Activated CD8-positive, alpha-beta memory T cell treated with anti-CD3 and anti-CD28 coated beads for 24 hours (primary cell): Measurements from ENCODE around the gene RAD51B.

Source experiments
- DNase-seq: peaks from one replicate; pipeline ENCODE4 v3.0.0-alpha.2; 2020

RAD51B gene

GRCh38 chr14:68596211-68596610, 776.6 kb downstream of the RAD51B start:
- no peak for DNase-seq

DNA sequence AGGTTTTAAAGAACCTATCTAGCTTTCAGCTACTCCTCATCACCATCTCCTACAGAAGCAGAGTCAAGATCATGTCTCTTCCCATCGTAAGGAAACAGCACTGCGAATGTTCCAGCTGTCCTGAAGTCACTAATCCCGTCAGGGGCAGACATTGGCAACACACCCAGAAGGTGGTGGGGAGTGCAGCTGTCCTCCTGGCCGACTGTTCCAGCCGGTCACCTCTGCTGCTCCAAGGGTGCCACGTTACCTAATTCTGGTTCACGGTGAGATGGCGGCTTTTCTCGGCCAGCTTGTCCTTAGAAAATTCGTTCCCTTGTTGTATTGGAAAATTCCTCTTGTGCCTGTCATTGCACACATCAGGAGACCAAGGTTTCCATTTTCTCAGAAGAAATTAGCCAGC, 777.1 kb downstream of the RAD51B start:
- no peak for DNase-seq

GRCh38 chr14:68598089-68598488, 778.5 kb downstream of the RAD51B start:
- no peak for DNase-seq

DNA sequence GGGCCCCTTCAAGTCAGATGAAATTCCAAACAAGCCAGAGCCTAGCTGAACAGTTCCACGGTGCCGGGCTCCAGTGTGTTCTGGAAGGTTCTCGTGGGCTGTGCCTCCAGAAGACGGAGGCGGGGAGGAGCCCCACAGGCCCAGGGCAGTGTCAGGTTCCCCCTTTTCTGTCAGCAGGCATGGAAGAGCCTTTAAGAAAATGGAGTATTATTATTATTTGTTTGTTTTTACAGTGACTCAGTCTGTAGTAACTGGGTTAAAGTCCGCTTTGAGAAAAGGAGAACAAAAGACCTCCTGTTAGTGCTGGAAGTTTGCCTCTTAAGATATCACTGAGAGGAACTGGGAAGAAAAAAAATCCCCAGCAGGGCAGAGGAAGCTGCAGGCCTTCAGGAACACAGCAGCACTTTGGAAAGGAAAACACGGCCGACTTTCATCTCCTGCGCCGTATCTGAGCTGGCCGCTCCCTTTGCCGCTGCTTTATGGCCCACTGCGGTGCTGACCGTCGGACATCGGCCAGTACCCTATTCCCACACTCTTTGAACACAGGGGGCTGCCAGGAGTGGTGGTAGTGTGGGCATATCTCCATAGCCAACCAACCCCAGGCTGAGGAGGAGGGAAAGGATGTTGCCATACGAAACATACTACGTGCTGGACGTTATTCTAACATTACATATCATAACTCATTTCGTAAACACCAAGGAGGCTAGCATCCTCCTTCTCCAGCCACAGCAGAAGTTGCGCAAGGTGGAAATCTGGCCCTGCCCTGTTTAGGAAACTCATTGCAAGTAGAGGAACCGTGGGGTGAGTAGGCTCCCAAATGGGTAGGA, 779.3 kb downstream of the RAD51B start:
- no peak for DNase-seq

GRCh38 chr14:68599896-68600610, 780.5 kb downstream of the RAD51B start:
- DNase-seq: no peak

GRCh38 chr14:68602507-68602906, 782.9 kb downstream of the RAD51B start:
- no peak for DNase-seq

- DNase-seq: no peak
Measured at GRCh38 chr14:68603533-68604360, 784.2 kb downstream of the RAD51B start.

DNA sequence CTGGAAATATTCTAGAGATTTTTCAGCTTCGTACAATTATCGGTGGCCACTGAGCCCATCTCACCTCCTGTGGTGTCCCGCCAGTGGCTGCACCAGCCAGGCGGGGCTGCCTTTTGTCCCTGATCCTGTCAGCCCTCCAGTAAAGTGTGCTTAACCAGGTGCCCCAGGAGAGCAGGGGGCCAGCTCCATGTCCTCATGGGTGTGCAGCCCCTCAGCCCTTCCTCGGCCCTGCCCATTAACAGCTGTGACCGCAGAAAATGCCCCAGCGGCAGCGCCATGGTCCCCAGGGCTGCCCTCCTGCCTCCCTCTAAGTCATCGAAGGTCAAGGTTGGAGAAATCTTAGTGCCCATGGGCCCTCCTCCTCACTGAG, 784.8 kb downstream of the RAD51B start:
- DNase-seq: no peak

DNA sequence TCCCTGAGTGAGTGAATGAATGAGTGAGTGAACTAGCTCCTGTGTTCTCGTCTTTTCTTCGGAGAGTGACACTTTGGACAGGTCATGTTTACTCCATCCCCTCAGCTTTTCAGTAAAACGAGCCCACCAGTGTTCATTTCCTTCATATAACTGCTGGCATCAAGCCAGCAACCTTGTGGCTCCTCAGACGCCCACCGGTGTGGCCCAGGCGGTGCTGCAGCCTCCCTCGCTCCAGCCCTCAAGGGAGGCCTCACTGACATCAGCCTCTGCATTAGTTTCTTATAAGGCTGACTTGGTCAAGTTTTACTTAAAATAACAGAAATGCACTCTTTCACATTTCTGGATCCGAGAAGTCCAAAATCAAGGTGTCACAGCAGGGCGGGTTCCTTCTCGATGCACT, 785.2 kb downstream of the RAD51B start:
- DNase-seq: no peak

GRCh38 chr14:68606176-68606575, 786.6 kb downstream of the RAD51B start:
- DNase-seq: no peak

GRCh38 chr14:68606644-68607043, 787.1 kb downstream of the RAD51B start:
- no peak for DNase-seq

DNA sequence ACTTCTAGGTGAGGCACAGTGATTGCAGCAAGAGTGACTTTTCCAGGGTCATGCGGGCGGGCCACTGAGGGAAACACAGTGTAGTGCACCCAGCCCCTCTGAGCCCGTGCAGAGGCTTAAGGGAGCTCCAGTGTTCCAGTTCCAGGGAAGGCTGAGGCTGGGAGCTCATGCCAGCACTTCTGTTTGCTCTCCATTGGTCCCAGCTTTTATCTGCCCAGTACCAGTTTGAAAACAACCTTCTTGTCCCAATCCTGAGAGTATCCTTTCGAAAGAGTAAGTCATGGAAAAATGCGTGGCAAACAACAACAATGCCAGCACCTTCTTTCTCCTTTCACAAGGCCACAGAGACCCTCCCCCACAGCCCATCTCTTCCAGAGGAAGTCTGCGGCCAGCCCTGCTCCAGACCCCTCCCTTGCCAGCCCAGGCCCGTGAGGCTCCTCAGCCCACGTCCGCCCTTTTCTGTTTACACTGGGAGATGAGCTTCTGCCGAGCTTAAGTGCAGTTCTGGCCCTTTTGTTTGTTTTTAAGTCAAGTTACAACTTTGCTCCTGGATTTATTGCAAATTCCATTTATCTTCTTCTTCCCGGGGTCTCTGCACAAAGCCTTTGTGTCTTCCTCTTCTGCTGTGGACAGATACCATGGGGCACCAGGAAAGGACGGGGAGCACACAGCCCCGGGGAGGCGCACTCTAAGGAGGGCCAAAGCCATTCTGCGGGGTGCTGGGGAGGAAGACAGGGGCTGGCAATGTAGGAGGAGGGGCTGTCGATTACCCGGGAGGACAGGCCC, 787.7 kb downstream of the RAD51B start:
- DNase-seq: no peak

GRCh38 chr14:68607867-68608573, 788.4 kb downstream of the RAD51B start:
- no peak for DNase-seq

GRCh38 chr14:68608574-68608962, 789.0 kb downstream of the RAD51B start:
- DNase-seq: no peak

DNA sequence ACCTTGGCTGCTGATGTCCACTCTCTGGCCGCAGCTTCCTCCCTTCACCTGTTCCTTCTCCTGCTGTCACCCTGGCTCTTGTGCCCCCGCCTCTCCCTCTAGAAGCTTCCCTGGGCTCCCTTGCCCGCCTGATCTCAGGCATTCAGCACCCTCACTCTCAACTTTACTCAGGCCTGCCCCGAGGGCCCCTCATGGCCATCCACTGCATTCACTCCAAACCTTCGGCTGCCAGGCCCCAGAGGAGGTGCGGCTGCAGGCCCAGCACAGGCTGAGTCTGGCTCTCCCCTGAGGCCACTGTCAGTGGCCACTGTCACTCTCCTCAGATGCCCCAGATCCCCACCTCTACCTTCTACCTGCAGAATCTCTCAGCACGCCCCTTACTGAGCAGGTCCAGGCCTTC, 789.4 kb downstream of the RAD51B start:
- no peak for DNase-seq

- no peak for DNase-seq
Measured at GRCh38 chr14:68610251-68610793, 790.7 kb downstream of the RAD51B start.

GRCh38 chr14:68611599-68611998, 792.0 kb downstream of the RAD51B start:
- DNase-seq: no peak

DNA sequence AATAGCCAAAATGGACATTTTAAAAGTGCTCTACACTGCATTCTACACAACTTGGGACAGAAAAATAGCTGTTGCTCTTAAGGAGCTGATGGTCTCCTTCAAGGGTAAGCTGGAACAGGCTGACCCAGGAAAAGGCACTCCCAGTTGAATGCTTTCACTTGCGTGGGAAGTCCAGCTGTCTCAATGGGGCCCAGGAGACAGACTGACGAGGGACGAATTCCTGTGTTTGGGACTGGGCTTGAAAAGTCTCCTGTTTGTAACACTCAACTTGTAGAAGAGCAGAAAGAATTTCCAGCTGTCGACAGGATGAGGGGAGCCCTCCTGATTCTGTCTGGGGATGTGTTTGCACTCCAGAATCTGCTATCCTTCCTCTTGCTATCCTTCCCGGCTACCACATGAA, 792.5 kb downstream of the RAD51B start:
- DNase-seq: no peak

DNA sequence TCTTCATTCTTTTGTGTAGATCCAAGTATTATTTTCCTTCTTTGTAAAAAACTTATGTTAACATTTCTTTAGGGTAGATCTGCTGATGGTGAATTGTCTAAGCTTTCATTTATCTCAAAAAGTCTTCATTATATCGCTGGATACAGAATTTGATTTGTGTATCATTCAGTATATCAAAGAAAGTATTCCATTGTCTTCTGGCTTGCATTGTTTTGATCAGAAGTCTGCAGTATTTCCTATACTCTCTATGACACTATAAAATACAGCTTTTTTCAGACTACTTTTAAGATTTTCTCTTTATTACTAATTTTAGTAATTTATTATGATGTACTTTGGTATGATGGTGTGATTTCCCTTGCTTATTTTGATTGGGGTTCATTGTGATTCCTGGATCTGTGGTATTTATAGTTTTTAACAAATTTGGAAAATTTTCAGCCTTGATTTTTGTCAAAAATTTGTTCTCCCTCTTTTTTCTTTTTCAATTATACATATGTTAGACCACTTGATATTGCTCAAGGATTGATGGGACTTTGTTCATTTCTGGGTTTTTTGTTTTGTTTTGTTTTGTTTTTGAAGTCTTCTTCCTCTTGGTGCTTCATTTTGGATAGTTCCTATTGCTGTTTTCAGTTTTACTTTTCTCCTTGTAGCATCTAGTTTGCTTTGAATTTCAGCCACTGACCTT, 796.8 kb downstream of the RAD51B start:
- DNase-seq: no peak

DNA sequence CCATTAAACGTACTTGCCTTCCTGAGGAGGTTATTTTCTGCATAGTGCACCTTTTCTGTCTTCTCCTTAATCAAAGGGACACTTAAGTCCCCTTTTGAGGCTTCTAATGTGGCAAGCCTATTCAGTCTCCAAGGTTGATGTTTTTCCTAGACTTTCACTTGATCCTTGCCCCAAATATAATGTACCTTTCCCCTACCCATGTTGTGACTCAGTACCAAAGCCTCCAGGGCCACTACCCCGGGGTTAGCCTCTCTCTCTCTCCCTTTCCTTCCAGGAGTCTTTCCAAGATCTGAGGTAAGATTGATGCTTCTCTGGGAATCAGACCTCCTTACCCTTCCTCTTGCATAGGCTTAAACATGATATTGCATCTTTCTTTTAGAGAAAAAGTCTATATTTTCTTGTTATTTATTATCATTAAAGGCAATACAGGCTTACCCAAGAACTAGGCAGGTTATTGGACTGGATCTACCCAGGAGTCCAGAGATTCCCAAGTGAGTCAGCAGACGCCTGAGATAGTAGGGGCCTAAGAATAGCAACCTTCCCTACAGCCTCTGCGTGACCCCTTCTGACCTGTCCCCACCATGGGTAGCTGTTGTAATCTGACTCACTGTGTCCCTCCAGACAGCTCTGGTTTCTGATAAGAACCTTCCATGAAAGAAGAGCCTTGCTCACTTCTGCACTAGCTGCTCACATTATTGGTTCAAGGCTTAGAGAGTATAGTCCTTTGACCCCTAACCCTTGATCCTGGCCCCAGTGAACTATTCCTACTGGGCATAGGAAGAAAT, 800.4 kb downstream of the RAD51B start:
- DNase-seq: peak; percentile 28
